IMR-90 (cell line): ENCODE data around the gene AP2B1. TPM values are rescaled to one million over a fixed set of nuclear protein-coding genes. Genes with fewer than 3 reads are reported as not detected.

Experiments
- ATAC-seq: fragments of 200-7000 bp; cut with Tn5 transposase; 2 replicates; pipeline ENCODE4 v1.9.1; 2020; ENCODE audit warnings: low read depth, mild to moderate bottlenecking, moderate library complexity
- BruUV-seq: library from RNA; stranded (reverse); fragments of 400-500 nt; replicated peaks from 2 replicates; lab custom pipeline; 2021; lab: Mats Ljungman, UMichigan
- CTCF ChIA-PET: fragments of 300-600 bp; formaldehyde crosslinking; extraction: SDS; loops from one replicate; lab custom pipeline; 2021; ENCODE audit warnings: antibody characterized with exemption; lab: Yijun Ruan, JAX
- POLR2A ChIA-PET: fragments of 300-600 bp; sonication (Branson Sonifier 250); formaldehyde crosslinking; loops from one replicate; lab custom pipeline; 2022; ENCODE audit warnings: antibody characterized with exemption; ENCODE audit not compliant: unreplicated experiment; lab: Charles Lee
- DNase-seq: peaks from one replicate; pipeline ENCODE4 v3.0.0; 2013
- H2AFZ ChIP-seq: replicated peaks from 2 replicates; pipeline ENCODE3; 2013; ENCODE audit warnings: low read length, mild to moderate bottlenecking; ENCODE audit not compliant: poor library complexity
- H2AK5ac ChIP-seq: 2 replicates; pipeline ENCODE4 v1.6.1; 2013; ENCODE audit warnings: low read depth, low read length, inconsistent platforms
- H2AK9ac ChIP-seq: replicated peaks from 2 replicates; pipeline ENCODE3; 2013; ENCODE audit warnings: mild to moderate bottlenecking, low read depth, low read length, moderate library complexity; ENCODE audit not compliant: poor library complexity
- H2BK120ac ChIP-seq: 2 replicates; pipeline ENCODE4 v1.6.1; 2013; ENCODE audit warnings: low read depth, low read length, inconsistent platforms
- H2BK15ac ChIP-seq: 3 replicates; pipeline ENCODE4 v1.6.1; 2013; ENCODE audit warnings: low read depth, low read length, inconsistent platforms
- H2BK20ac ChIP-seq: 2 replicates; pipeline ENCODE4 v1.6.1; 2013; ENCODE audit warnings: low read depth, mild to moderate bottlenecking, inconsistent platforms, low read length, moderate library complexity
- H2BK5ac ChIP-seq: 2 replicates; pipeline ENCODE4 v1.6.1; 2013; ENCODE audit warnings: mild to moderate bottlenecking, low read depth, low read length, inconsistent platforms; ENCODE audit not compliant: poor library complexity, severe bottlenecking
- H3K14ac ChIP-seq: replicated peaks from 2 replicates; pipeline ENCODE4 v1.6.1; 2013; ENCODE audit warnings: low read depth, low read length, inconsistent platforms
- H3K18ac ChIP-seq: 2 replicates; pipeline ENCODE4 v1.6.1; 2013; ENCODE audit warnings: low read depth, low read length, control low read depth
- H3K23ac ChIP-seq: 2 replicates; pipeline ENCODE4 v1.6.1; 2013; ENCODE audit warnings: low read depth, low read length, inconsistent platforms
- H3K27ac ChIP-seq: 2 replicates; pipeline ENCODE4 v1.5.1; 2013; ENCODE audit warnings: mild to moderate bottlenecking, control low read depth, low read length; ENCODE audit not compliant: insufficient read depth
- H3K27me3 ChIP-seq: 2 replicates; pipeline ENCODE4 v1.6.1; 2013; ENCODE audit warnings: low read length; ENCODE audit not compliant: control insufficient read depth, insufficient read depth
- H3K36me3 ChIP-seq: 2 replicates; pipeline ENCODE4 v1.6.1; 2013; ENCODE audit warnings: low read length, mixed read lengths; ENCODE audit not compliant: control insufficient read depth, insufficient read depth
- H3K4ac ChIP-seq: 2 replicates; pipeline ENCODE4 v1.6.1; 2013; ENCODE audit warnings: low read depth, low read length, inconsistent platforms
- H3K4me1 ChIP-seq: 2 replicates; pipeline ENCODE4 v1.6.1; 2013; ENCODE audit warnings: low read length, mixed read lengths; ENCODE audit not compliant: control insufficient read depth, insufficient read depth
- H3K4me2 ChIP-seq: 2 replicates; pipeline ENCODE4 v1.6.1; 2013; ENCODE audit warnings: low read depth, mild to moderate bottlenecking, control low read depth, low read length, moderate library complexity
- H3K4me3 ChIP-seq: 2 replicates; pipeline ENCODE4 v1.5.1; 2013; ENCODE audit warnings: low read depth, mild to moderate bottlenecking, control low read depth, low read length, moderate library complexity; ENCODE audit not compliant: insufficient read depth
- H3K56ac ChIP-seq: 2 replicates; pipeline ENCODE4 v1.6.1; 2013; ENCODE audit warnings: low read length, inconsistent platforms; ENCODE audit not compliant: insufficient read depth; ENCODE audit errors: extremely low read depth
- H3K79me1 ChIP-seq, 2 experiments: 2 replicates each; pipeline ENCODE4 v1.6.1; 2013; ENCODE audit warnings: low read length in 2 of 2, inconsistent platforms in 1 of 2, low read depth in 1 of 2
- H3K9ac ChIP-seq: 2 replicates; pipeline ENCODE4 v1.6.1; 2013; ENCODE audit warnings: low read depth, low read length, control low read depth
- H3K9me1 ChIP-seq: 2 replicates; pipeline ENCODE4 v1.6.1; 2013; ENCODE audit warnings: low read length, inconsistent platforms; ENCODE audit not compliant: insufficient read depth
- H3K9me3 ChIP-seq: 2 replicates; pipeline ENCODE4 v1.6.1; 2013; ENCODE audit warnings: low read length; ENCODE audit not compliant: control insufficient read depth, insufficient read depth
- H4K20me1 ChIP-seq: 2 replicates; pipeline ENCODE4 v1.6.1; 2013; ENCODE audit warnings: low read length, inconsistent platforms; ENCODE audit not compliant: insufficient read depth
- H4K5ac ChIP-seq: 2 replicates; pipeline ENCODE4 v1.6.1; 2013; ENCODE audit warnings: mild to moderate bottlenecking, low read depth, low read length, control low read depth
- H4K8ac ChIP-seq, 2 experiments: 2 replicates each; pipeline ENCODE4 v1.6.1; 2013; ENCODE audit warnings: low read depth in 2 of 2, low read length in 2 of 2, control low read depth in 1 of 2, inconsistent platforms in 1 of 2
- H4K91ac ChIP-seq: 2 replicates; pipeline ENCODE4 v1.6.1; 2013; ENCODE audit warnings: low read depth, low read length, inconsistent platforms; ENCODE audit not compliant: insufficient read depth
- CEBPB ChIP-seq: IDR thresholded peaks from 2 replicates; pipeline ENCODE4 v1.6.1; 2012; ENCODE audit warnings: low read depth, low read length, improper control_type of control experiment
- CHD1 ChIP-seq: IDR thresholded peaks from 2 replicates; pipeline ENCODE4 v1.6.1; 2012; ENCODE audit warnings: low read depth, low read length, improper control_type of control experiment
- FOS ChIP-seq: fragments of 150-350 bp; IDR thresholded peaks from 2 replicates; pipeline ENCODE4 v1.6.1; 2016; ENCODE audit warnings: low read depth, low read length
- MAFK ChIP-seq: IDR thresholded peaks from 2 replicates; pipeline ENCODE4 v1.6.1; 2012; ENCODE audit warnings: low read depth, low read length, improper control_type of control experiment
- MAZ ChIP-seq: IDR thresholded peaks from 2 replicates; pipeline ENCODE4 v1.6.1; 2012; ENCODE audit warnings: low read depth, mild to moderate bottlenecking, low read length, improper control_type of control experiment, moderate library complexity, borderline replicate concordance
- MXI1 ChIP-seq: IDR thresholded peaks from 2 replicates; pipeline ENCODE4 v1.6.1; 2012; ENCODE audit warnings: low read depth, mild to moderate bottlenecking, low read length, moderate library complexity, borderline replicate concordance
- NFE2L2 ChIP-seq: fragments of 150-350 bp; IDR thresholded peaks from 2 replicates; pipeline ENCODE4 v1.6.1; 2016; ENCODE audit warnings: low read depth, mild to moderate bottlenecking, low read length
- POLR2A ChIP-seq: IDR thresholded peaks from 2 replicates; pipeline ENCODE4 v1.6.1; 2012; ENCODE audit warnings: mild to moderate bottlenecking, low read depth, low read length
- RAD21 ChIP-seq: IDR thresholded peaks from 2 replicates; pipeline ENCODE4 v1.6.1; 2012; ENCODE audit warnings: low read length, improper control_type of control experiment
- RCOR1 ChIP-seq: IDR thresholded peaks from 2 replicates; pipeline ENCODE4 v1.6.1; 2012; ENCODE audit warnings: mild to moderate bottlenecking, low read length, improper control_type of control experiment; ENCODE audit not compliant: insufficient replicate concordance
- RFX5 ChIP-seq: IDR thresholded peaks from 2 replicates; pipeline ENCODE4 v1.8.0; 2012; ENCODE audit warnings: low read depth, mild to moderate bottlenecking, low read length, moderate library complexity
- SMC3 ChIP-seq: fragments of 150-350 bp; IDR thresholded peaks from 2 replicates; pipeline ENCODE4 v1.6.1; 2016; ENCODE audit warnings: low read depth, mild to moderate bottlenecking, antibody characterized with exemption, low read length, moderate library complexity
- WGBS, 2 experiments: methylation state at CpG; one replicate each; pipeline versions ENCODE4 v1.1.5 to v1.1.7; 2013; ENCODE audit warnings: missing lambda C conversion rate in 2 of 2; ENCODE audit not compliant: insufficient read length in 1 of 2; ENCODE audit errors: extremely low coverage in 2 of 2; 5-methylcytosine and 5-hydroxymethylcytosine counted together
- dilution Hi-C: fragments of 300-500 bp; cut with HindIII; formaldehyde crosslinking; loops from one replicate; pipeline ENCODE4 v1.14.3; 2018; ENCODE audit warnings: low sequenced_read_pairs; ENCODE audit not compliant: unreplicated experiment
- in situ Hi-C: fragments of 300-500 bp; cut with MboI; formaldehyde crosslinking; loops from 3 replicates; pipeline ENCODE4 v1.14.3; 2019; ENCODE audit warnings: low sequenced_read_pairs, inconsistent platforms, mixed read lengths
- intact Hi-C: fragments of 100-400 bp; cut with micrococcal nuclease; formaldehyde crosslinking; loops from 2 replicates; pipeline ENCODE4 v1.10.0; 2022
- polyA plus RNA-seq, 3 experiments: library from polyadenylated mRNA; depleted of rRNA; stranded (reverse); fragments of >200 nt; gene quantifications; 2 replicates each; pipeline ENCODE4 v1.2.3, GENCODE V29; 2012; ENCODE audit warnings: low replicate concordance in 1 of 3
- total RNA-seq: library from RNA; depleted of rRNA; stranded (reverse); fragments of >200 nt; gene quantifications from 2 replicates; pipeline ENCODE4 v1.2.3, GENCODE V29; 2012
- TF ChIP-seq, protein P1 (sequence below): conservative IDR thresholded peaks from 2 replicates; pipeline ENCODE4 v1.5.1; 2012; ENCODE audit warnings: mild to moderate bottlenecking, low read depth, low read length, improper control_type of control experiment
- TF ChIP-seq, protein P2 (sequence below): fragments of 150-350 bp; IDR thresholded peaks from 2 replicates; pipeline ENCODE4 v1.6.1; 2016; ENCODE audit warnings: low read depth, mild to moderate bottlenecking, low read length, moderate library complexity, borderline replicate concordance
- TF ChIP-seq, protein P3 (sequence below): fragments of 150-350 bp; IDR thresholded peaks from 2 replicates; pipeline ENCODE4 v1.6.1; 2017; ENCODE audit warnings: mild to moderate bottlenecking, antibody characterized with exemption, low read length, low read depth

The AP2B1 gene
- total and polyA plus RNA-seq, 2 of the 4 experiments (the other 2 are of a cell fraction), result 102 to 125 TPM

GRCh38 chr17:35765756-35766488 is 178.8 kb downstream of the AP2B1 start:
- DNase-seq (no peak), ATAC-seq (no peak)
- no peak overlapping the region for H3K27ac ChIP-seq
- H4K91ac ChIP-seq, result no peak overlapping the region
- no peaks in the 10 kb centered on the region for H3K36me3 ChIP-seq
- no peak overlapping the region for H2AK9ac ChIP-seq
- no peak overlapping the region for H3K23ac ChIP-seq
- BruUV-seq, result no TSS peak
- H3K9me1 ChIP-seq, result no peaks in the 10 kb centered on the region
- no peaks in the 10 kb centered on the region for H3K9me3 ChIP-seq
- ChIA-PET CTCF (interaction anchor here (1.2 to 2.3 kb wide), 3 partner anchors 16 to 53 kb away, joined by 3 to 16 read pairs (median 13); no protein-coding TSS in a partner anchor), POLR2A (no interaction called here)
- no peak overlapping the region for H3K4ac ChIP-seq
- in situ Hi-C loops (no loop called here), dilution Hi-C loops (no loop called here), intact Hi-C loops (no loop called here)
- H3K14ac ChIP-seq, result no peak overlapping the region
- H2BK15ac ChIP-seq, result no peak overlapping the region
- H3K4me1 ChIP-seq, result peaks cover 3% of the 10 kb centered on the region
- no peak overlapping the region for H3K4me3 ChIP-seq
- H3K27me3 ChIP-seq, result peaks cover 23% of the 10 kb centered on the region
- 20% methylated on average over 1 of the region's 8 CpGs; no CpG with 5 or more reads in 1 of the 2 experiments for WGBS, 2 experiments
- H2BK5ac ChIP-seq, result no peak overlapping the region
- H2BK20ac ChIP-seq, result no peak overlapping the region
- H2BK120ac ChIP-seq, result no peak overlapping the region
- no peak overlapping the region for H3K56ac ChIP-seq
- no peak overlapping the region for H3K18ac ChIP-seq
- H2AK5ac ChIP-seq, result no peak overlapping the region
- no peak overlapping the region for H2AFZ ChIP-seq
- no peak overlapping the region for H4K5ac ChIP-seq
- no peak overlapping the region for H3K9ac ChIP-seq
- no peak overlapping the region for H4K8ac ChIP-seq
- H4K20me1 ChIP-seq, result peaks cover 8% of the 10 kb centered on the region; the same call in 1 of the 2 replicates
- no peaks in the 10 kb centered on the region for H3K79me1 ChIP-seq
- no peak overlapping the region for H3K4me2 ChIP-seq
- TF ChIP-seq, protein P1, sequence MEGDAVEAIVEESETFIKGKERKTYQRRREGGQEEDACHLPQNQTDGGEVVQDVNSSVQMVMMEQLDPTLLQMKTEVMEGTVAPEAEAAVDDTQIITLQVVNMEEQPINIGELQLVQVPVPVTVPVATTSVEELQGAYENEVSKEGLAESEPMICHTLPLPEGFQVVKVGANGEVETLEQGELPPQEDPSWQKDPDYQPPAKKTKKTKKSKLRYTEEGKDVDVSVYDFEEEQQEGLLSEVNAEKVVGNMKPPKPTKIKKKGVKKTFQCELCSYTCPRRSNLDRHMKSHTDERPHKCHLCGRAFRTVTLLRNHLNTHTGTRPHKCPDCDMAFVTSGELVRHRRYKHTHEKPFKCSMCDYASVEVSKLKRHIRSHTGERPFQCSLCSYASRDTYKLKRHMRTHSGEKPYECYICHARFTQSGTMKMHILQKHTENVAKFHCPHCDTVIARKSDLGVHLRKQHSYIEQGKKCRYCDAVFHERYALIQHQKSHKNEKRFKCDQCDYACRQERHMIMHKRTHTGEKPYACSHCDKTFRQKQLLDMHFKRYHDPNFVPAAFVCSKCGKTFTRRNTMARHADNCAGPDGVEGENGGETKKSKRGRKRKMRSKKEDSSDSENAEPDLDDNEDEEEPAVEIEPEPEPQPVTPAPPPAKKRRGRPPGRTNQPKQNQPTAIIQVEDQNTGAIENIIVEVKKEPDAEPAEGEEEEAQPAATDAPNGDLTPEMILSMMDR, result no peak
- TF ChIP-seq, protein P2, sequence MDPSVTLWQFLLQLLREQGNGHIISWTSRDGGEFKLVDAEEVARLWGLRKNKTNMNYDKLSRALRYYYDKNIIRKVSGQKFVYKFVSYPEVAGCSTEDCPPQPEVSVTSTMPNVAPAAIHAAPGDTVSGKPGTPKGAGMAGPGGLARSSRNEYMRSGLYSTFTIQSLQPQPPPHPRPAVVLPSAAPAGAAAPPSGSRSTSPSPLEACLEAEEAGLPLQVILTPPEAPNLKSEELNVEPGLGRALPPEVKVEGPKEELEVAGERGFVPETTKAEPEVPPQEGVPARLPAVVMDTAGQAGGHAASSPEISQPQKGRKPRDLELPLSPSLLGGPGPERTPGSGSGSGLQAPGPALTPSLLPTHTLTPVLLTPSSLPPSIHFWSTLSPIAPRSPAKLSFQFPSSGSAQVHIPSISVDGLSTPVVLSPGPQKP, result no peak
- TF ChIP-seq RAD21, result no peak
- no peak for TF ChIP-seq MAZ
- TF ChIP-seq POLR2A, result no peak
- TF ChIP-seq RFX5, result no peak
- no peak for TF ChIP-seq MAFK
- TF ChIP-seq CHD1, result no peak
- TF ChIP-seq FOS, result no peak
- no peak for TF ChIP-seq SMC3
- TF ChIP-seq MXI1, result no peak
- no peak for TF ChIP-seq CEBPB
- TF ChIP-seq, protein P3, sequence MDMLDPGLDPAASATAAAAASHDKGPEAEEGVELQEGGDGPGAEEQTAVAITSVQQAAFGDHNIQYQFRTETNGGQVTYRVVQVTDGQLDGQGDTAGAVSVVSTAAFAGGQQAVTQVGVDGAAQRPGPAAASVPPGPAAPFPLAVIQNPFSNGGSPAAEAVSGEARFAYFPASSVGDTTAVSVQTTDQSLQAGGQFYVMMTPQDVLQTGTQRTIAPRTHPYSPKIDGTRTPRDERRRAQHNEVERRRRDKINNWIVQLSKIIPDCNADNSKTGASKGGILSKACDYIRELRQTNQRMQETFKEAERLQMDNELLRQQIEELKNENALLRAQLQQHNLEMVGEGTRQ, result no peak
- TF ChIP-seq RCOR1, result no peak
- TF ChIP-seq NFE2L2, result no peak
